Central memory CD4-positive, alpha-beta T cell (primary cell): ENCODE data around the gene SSH2.
"Not testable (repeated sequence)": the region's sequence is repeated elsewhere in the genome, so short reads cannot be mapped to it uniquely, and the experiment has no call there.

ENCODE experiments used
- DNase-seq: peaks from one replicate; pipeline ENCODE4 v3.0.0; 2022

Gene SSH2

GRCh38 chr17:29651913-29652312, 278.1 kb downstream of the SSH2 start:
- not testable (repeated sequence) for DNase-seq

- no peak for DNase-seq
These were observed 279.6 kb downstream of the SSH2 start for GRCh38 chr17:29650396-29650795.

- no peak for DNase-seq
These were observed 280.7 kb downstream of the SSH2 start for GRCh38 chr17:29649359-29649758.

GRCh38 chr17:29648005-29648404, 282.0 kb downstream of the SSH2 start:
- no peak for DNase-seq

- no peak for DNase-seq
These were observed 284.4 kb downstream of the SSH2 start for GRCh38 chr17:29645515-29646051.

GRCh38 chr17:29643817-29644160, 286.2 kb downstream of the SSH2 start:
- DNase-seq, result no peak

GRCh38 chr17:29642171-29642611, 287.8 kb downstream of the SSH2 start:
- DNase-seq, result no peak

- no peak for DNase-seq
These were observed 288.9 kb downstream of the SSH2 start for GRCh38 chr17:29640981-29641642.

GRCh38 chr17:29640413-29640812, 289.6 kb downstream of the SSH2 start:
- DNase-seq, result no peak

- no peak for DNase-seq
These were observed 296.1 kb downstream of the SSH2 start for GRCh38 chr17:29633886-29634285.

GRCh38 chr17:29630630-29631193, 299.3 kb downstream of the SSH2 start:
- DNase-seq, result no peak

- no peak for DNase-seq
These were observed 300.2 kb downstream of the SSH2 start for GRCh38 chr17:29629839-29630238.

- no peak for DNase-seq
These were observed 301.4 kb downstream of the SSH2 start for GRCh38 chr17:29628644-29629043.

- DNase-seq, result no peak
These were observed 302.1 kb downstream of the SSH2 start for GRCh38 chr17:29627951-29628350.

- no peak for DNase-seq
These were observed 304.8 kb downstream of the SSH2 start for GRCh38 chr17:29625037-29625750.

GRCh38 chr17:29624586-29624985, 305.4 kb downstream of the SSH2 start:
- no peak for DNase-seq

- DNase-seq, result no peak
These were observed 306.8 kb downstream of the SSH2 start for GRCh38 chr17:29623283-29623647.

GRCh38 chr17:29622337-29623282, 307.4 kb downstream of the SSH2 start, which contains the start of gene CORO6:
TSS of gene CORO6 (minus strand) at chr17:29622912. CDS start at chr17:29621421, 1,491 bp downstream.
- DNase-seq, result peak; percentile 50

- no peak for DNase-seq
These were observed 308.3 kb downstream of the SSH2 start for GRCh38 chr17:29621751-29622194.

- DNase-seq, result no peak
These were observed 309.1 kb downstream of the SSH2 start for GRCh38 chr17:29620779-29621500.

- no peak for DNase-seq
These were observed 309.8 kb downstream of the SSH2 start for GRCh38 chr17:29620271-29620670.

GRCh38 chr17:29619251-29619650, 310.8 kb downstream of the SSH2 start:
- DNase-seq, result no peak
